ENCODE data around the gene PI4KA.

GRCh38 chr22:20836987-20837823, 21.4 kb downstream of the PI4KA start:
- TF ChIP-seq, protein P1, sequence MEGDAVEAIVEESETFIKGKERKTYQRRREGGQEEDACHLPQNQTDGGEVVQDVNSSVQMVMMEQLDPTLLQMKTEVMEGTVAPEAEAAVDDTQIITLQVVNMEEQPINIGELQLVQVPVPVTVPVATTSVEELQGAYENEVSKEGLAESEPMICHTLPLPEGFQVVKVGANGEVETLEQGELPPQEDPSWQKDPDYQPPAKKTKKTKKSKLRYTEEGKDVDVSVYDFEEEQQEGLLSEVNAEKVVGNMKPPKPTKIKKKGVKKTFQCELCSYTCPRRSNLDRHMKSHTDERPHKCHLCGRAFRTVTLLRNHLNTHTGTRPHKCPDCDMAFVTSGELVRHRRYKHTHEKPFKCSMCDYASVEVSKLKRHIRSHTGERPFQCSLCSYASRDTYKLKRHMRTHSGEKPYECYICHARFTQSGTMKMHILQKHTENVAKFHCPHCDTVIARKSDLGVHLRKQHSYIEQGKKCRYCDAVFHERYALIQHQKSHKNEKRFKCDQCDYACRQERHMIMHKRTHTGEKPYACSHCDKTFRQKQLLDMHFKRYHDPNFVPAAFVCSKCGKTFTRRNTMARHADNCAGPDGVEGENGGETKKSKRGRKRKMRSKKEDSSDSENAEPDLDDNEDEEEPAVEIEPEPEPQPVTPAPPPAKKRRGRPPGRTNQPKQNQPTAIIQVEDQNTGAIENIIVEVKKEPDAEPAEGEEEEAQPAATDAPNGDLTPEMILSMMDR (IDR thresholded peaks at IDR 0.05; ENCODE audit: low read depth, low read length), result no peak
- no peak for TF ChIP-seq EZH2phosphoT487 (IDR thresholded peaks at IDR 0.05; ENCODE audit: low read depth)
